GM12878 (cell line): ENCODE results near the gene LDLR. TPM values are rescaled to one million over a fixed set of nuclear protein-coding genes. Genes with fewer than 3 reads are reported as not detected.

Experiments
- ATAC-seq: fragments of 200-7000 bp; cut with Tn5 transposase; 3 replicates; pipeline ENCODE4 v1.9.1; 2020; ENCODE audit warnings: mild to moderate bottlenecking, moderate library complexity
- BruUV-seq: library from RNA; stranded (reverse); fragments of 400-500 nt; replicated peaks from 2 replicates; lab custom pipeline; 2021; lab: Mats Ljungman, UMichigan
- CTCF ChIA-PET: fragments of 300-600 bp; sonication (Branson Sonifier 250); formaldehyde crosslinking; extraction: SDS; loops from one replicate; lab custom pipeline; 2021; ENCODE audit warnings: inconsistent platforms; lab: Yijun Ruan, JAX
- POLR2A ChIA-PET: fragments of 350-600 bp; formaldehyde crosslinking; extraction: SDS; loops from one replicate; lab custom pipeline; 2021; ENCODE audit warnings: inconsistent platforms; lab: Charles Lee
- RAD21 ChIA-PET: fragments of 300-600 bp; sonication (Branson Sonifier 250); formaldehyde crosslinking; loops from one replicate; lab custom pipeline; 2023; ENCODE audit warnings: antibody characterized with exemption; ENCODE audit not compliant: unreplicated experiment; lab: Charles Lee
- SMC1A ChIA-PET: fragments of 300-600 bp; sonication (Branson Sonifier 250); formaldehyde crosslinking; loops from one replicate; lab custom pipeline; 2023; ENCODE audit not compliant: unreplicated experiment, uncharacterized antibody; lab: Charles Lee
- DNase-seq: peaks from one replicate; pipeline ENCODE4 v3.0.0-alpha.2; 2011; ENCODE audit warnings: low read depth, low spot score
- FAIRE-seq: peaks from 3 replicates; lab custom pipeline; 2011; peaks lifted over from hg19 to GRCh38; lab: Jason Lieb, UNC
- H2AFZ ChIP-seq: 2 replicates; pipeline ENCODE4 v1.6.0; 2011; ENCODE audit warnings: low read depth, low read length, control low read depth; ENCODE audit not compliant: control insufficient read depth
- H3K27ac ChIP-seq: 2 replicates; pipeline ENCODE4 v1.5.1; 2011; ENCODE audit warnings: control low read depth; ENCODE audit not compliant: control insufficient read depth, insufficient read depth
- H3K27me3 ChIP-seq, 2 experiments: replicated peaks in 1 of 2; 2 replicates each; pipeline versions ENCODE4 v1.6.0 to v1.6.1; 2011; ENCODE audit warnings: low read length in 1 of 2; ENCODE audit not compliant: control insufficient read depth in 2 of 2, insufficient read depth in 2 of 2
- H3K36me3 ChIP-seq, 2 experiments: 2 replicates each; pipeline ENCODE4 v1.5.1; 2011; ENCODE audit warnings: low read length in 1 of 2; ENCODE audit not compliant: control insufficient read depth in 2 of 2, insufficient read depth in 2 of 2
- H3K4me1 ChIP-seq: 2 replicates; pipeline ENCODE4 v1.6.1; 2011; ENCODE audit warnings: mild to moderate bottlenecking, low read length, moderate library complexity, mixed read lengths; ENCODE audit not compliant: control insufficient read depth, insufficient read depth
- H3K4me2 ChIP-seq: 2 replicates; pipeline ENCODE4 v1.6.0; 2011; ENCODE audit warnings: control low read depth; ENCODE audit not compliant: control insufficient read depth, insufficient read depth
- H3K4me3 ChIP-seq: fragments of 200-600 bp; sonication (generic); 2 replicates; pipeline ENCODE4 v1.5.1; 2016
- H3K79me2 ChIP-seq: 2 replicates; pipeline ENCODE4 v1.6.0; 2011; ENCODE audit warnings: low read length; ENCODE audit not compliant: control insufficient read depth, insufficient read depth
- H3K9ac ChIP-seq: 2 replicates; pipeline ENCODE4 v1.8.0; 2011; ENCODE audit warnings: low read length, control low read depth, mixed read lengths; ENCODE audit not compliant: control insufficient read depth, insufficient read depth
- H3K9me3 ChIP-seq: replicated peaks from 3 replicates; pipeline ENCODE4 v1.5.1; 2011; ENCODE audit warnings: mild to moderate bottlenecking, low read length; ENCODE audit not compliant: control insufficient read depth, insufficient read depth
- H4K20me1 ChIP-seq: 2 replicates; pipeline ENCODE4 v1.6.0; 2011; ENCODE audit not compliant: control insufficient read depth, insufficient read depth
- CBFB ChIP-seq: IDR thresholded peaks from 2 replicates; pipeline ENCODE4 v1.6.1; 2016; ENCODE audit warnings: antibody characterized with exemption, low read depth
- CHD1 ChIP-seq: IDR thresholded peaks from 2 replicates; pipeline ENCODE4 v1.6.1; 2012; ENCODE audit warnings: low read depth, low read length, improper control_type of control experiment
- NFXL1 ChIP-seq: fragments of 450-650 bp; IDR thresholded peaks from 2 replicates; pipeline ENCODE4 v1.6.1; 2017; ENCODE audit warnings: antibody characterized with exemption, mild to moderate bottlenecking, borderline replicate concordance
- NFYB ChIP-seq: IDR thresholded peaks from 2 replicates; pipeline ENCODE4 v1.6.1; 2011; ENCODE audit warnings: low read depth, mild to moderate bottlenecking, low read length, improper control_type of control experiment, moderate library complexity; ENCODE audit not compliant: insufficient read depth
- NR2F1 ChIP-seq: fragments of 450-650 bp; conservative IDR thresholded peaks from 2 replicates; pipeline ENCODE4 v1.6.1; 2017; ENCODE audit warnings: mild to moderate bottlenecking
- PAX5 ChIP-seq: IDR thresholded peaks from 2 replicates; pipeline ENCODE4 v1.6.1; 2011; ENCODE audit warnings: low read depth, low read length, borderline replicate concordance
- PML ChIP-seq: IDR thresholded peaks from 2 replicates; pipeline ENCODE4 v1.6.1; 2012; ENCODE audit warnings: low read length, inconsistent platforms
- POLR2A ChIP-seq: IDR thresholded peaks from 2 replicates; pipeline ENCODE4 v1.6.1; 2011; ENCODE audit warnings: low read depth, mild to moderate bottlenecking, low read length
- RCOR1 ChIP-seq: conservative IDR thresholded peaks from 2 replicates; pipeline ENCODE4 v1.6.1; 2012; ENCODE audit warnings: low read depth, low read length, improper control_type of control experiment
- SIX5 ChIP-seq: IDR thresholded peaks from 2 replicates; pipeline ENCODE4 v1.6.1; 2011; ENCODE audit warnings: mild to moderate bottlenecking, low read depth, low read length, moderate library complexity; ENCODE audit not compliant: severe bottlenecking
- SMARCA5 ChIP-seq: fragments of 450-650 bp; IDR thresholded peaks from 2 replicates; pipeline ENCODE4 v1.6.1; 2017; ENCODE audit warnings: mild to moderate bottlenecking
- SREBF1 ChIP-seq: IDR thresholded peaks from 2 replicates; pipeline ENCODE4 v1.6.1; 2012; ENCODE audit warnings: mild to moderate bottlenecking, low read length
- SRF ChIP-seq, 2 experiments: IDR thresholded peaks; 2 replicates each; pipeline ENCODE4 v1.6.1; 2011; ENCODE audit warnings: low read depth in 2 of 2, low read length in 2 of 2, mild to moderate bottlenecking in 1 of 2, moderate library complexity in 1 of 2
- TCF7 ChIP-seq: IDR thresholded peaks from 2 replicates; pipeline ENCODE4 v1.6.1; 2014; ENCODE audit warnings: antibody characterized with exemption, borderline replicate concordance
- ZNF384 ChIP-seq: IDR thresholded peaks from 2 replicates; pipeline ENCODE4 v1.6.1; 2012; ENCODE audit warnings: low read depth, mild to moderate bottlenecking, low read length, improper control_type of control experiment, borderline replicate concordance
- ZSCAN29 ChIP-seq: fragments of 450-650 bp; IDR thresholded peaks from 2 replicates; pipeline ENCODE4 v1.6.1; 2017; ENCODE audit warnings: mild to moderate bottlenecking, moderate library complexity
- WGBS: methylation state at CpG from one replicate; pipeline ENCODE4 v1.1.6; 2016; ENCODE audit warnings: low lambda C conversion rate; ENCODE audit not compliant: insufficient replicate concordance, insufficient coverage; ENCODE audit errors: missing lambda C conversion rate; 5-methylcytosine and 5-hydroxymethylcytosine counted together
- in situ Hi-C: fragments of 300-500 bp; cut with MboI; formaldehyde crosslinking; loops from 9 replicates; pipeline ENCODE4 v1.14.3; 2018; ENCODE audit warnings: mixed read lengths
- intact Hi-C: fragments of 100-400 bp; cut with micrococcal nuclease; formaldehyde crosslinking; loops from one replicate; pipeline ENCODE4 v1.14.2; 2022; ENCODE audit not compliant: unreplicated experiment
- polyA plus RNA-seq, 11 experiments: library from polyadenylated mRNA; depleted of rRNA in 4 of 11; unstranded in 6 of 11; stranded (reverse) in 5 of 11; fragments of >200 nt; fragmentation: Nextera tagmentation in 4 of 11; fragmentation: Illumina TruSeq in 1 of 11; extraction: Ambion mirVana in 4 of 11; extraction: Trizol in 1 of 11; gene quantifications; 1 replicate in 1 of 11; 2 replicates in 10 of 11; pipeline versions ENCODE4 v1.2.1 to v1.2.3, GENCODE V29; 2011 to 2016; ENCODE audit warnings: inconsistent platforms in 2 of 11, missing spikeins in 2 of 11, low read depth in 1 of 11
- total RNA-seq, 4 experiments: library from RNA; depleted of rRNA in 3 of 4; stranded (reverse); fragments of >200 nt in 3 of 4; fragmentation: Illumina TruSeq in 1 of 4; extraction: Trizol in 1 of 4; gene quantifications; 2 replicates each; pipeline versions ENCODE4 v1.2.1 to v1.2.3, GENCODE V29; 2013 to 2021

LDLR gene
- total and polyA plus RNA-seq, 10 of the 15 experiments (the other 5 are each of a cell fraction or from before 2014, with no cell fraction given), result 11.3 to 59.2 (median 27.3) TPM

DNA sequence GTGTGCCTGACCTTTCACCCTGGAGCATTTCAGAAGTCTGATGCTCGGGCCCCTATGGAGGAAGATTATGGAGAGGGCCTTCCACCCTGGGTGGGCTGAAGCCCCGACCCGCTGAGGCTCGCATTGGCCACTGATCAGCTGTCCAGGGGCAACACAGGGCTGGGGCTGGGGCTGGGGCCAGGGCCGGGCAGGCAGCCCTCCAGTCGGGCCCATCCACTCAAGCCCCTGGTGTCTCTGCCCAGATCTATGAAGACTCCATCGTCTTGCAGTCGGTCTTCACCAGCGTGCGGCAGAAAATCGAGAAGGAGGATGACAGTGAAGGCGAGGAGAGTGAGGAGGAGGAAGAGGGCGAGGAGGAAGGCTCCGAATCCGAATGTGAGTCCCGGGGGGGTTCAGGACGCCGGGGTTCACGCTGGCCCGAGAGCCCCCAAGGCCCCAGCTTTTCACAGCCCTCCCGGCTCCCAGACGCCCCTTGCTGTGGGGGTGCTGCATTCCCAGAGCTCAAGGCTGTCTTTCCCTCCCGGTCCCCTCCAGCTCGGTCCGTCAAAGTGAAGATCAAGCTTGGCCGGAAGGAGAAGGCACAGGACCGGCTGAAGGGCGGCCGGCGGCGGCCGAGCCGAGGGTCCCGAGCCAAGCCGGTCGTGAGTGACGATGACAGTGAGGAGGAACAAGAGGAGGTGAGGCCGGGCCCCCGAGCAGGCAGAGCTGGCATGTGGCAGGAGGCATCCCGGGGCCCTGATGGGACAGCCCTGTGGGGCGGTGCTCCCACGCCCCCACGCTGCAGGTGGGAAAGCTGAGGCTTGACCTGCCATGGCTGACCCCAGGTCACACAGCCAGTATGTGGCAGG is 29.5 kb upstream of the LDLR start:
- Histone ChIP-seq H3K4me3 (no peak overlapping the region), H3K9ac (no peak overlapping the region), H3K4me1 (no peaks in the 10 kb centered on the region), H3K27me3 (no peaks in the 10 kb centered on the region), H4K20me1 (no peaks in the 10 kb centered on the region), H3K4me2 (no peak overlapping the region), H3K9me3 (no peaks in the 10 kb centered on the region), H2AFZ (no peak overlapping the region), H3K36me3 (peaks cover 4 to 18% of the 10 kb centered on the region in 2 experiments; a peak in 3 of 4 replicates), H3K27ac (no peak overlapping the region), H3K79me2 (no peaks in the 10 kb centered on the region)
- intact Hi-C loops (no loop called here), in situ Hi-C loops (no loop called here)
- TF ChIP-seq CHD1, result no peak
- no peak for TF ChIP-seq RCOR1
- TF ChIP-seq SMARCA5, result no peak
- TF ChIP-seq PAX5, result no peak
- no peak for TF ChIP-seq SREBF1
- TF ChIP-seq SRF (IDR thresholded peaks at IDR 0.05; ENCODE audit: low read depth in 2 of 2, low read length in 2 of 2), result no peak
- TF ChIP-seq ZSCAN29, result no peak
- no peak for TF ChIP-seq CBFB
- no peak for TF ChIP-seq POLR2A
- no peak for TF ChIP-seq NFYB
- TF ChIP-seq NR2F1, result no peak
- no peak for TF ChIP-seq PML
- no peak for TF ChIP-seq NFXL1
- TF ChIP-seq SIX5, result no peak
- no peak for TF ChIP-seq TCF7
- TF ChIP-seq ZNF384, result no peak
- no peak for ATAC-seq
- ChIA-PET RAD21 (no interaction called here), CTCF (interaction anchor here (0.8 kb wide), 1 partner anchor 118 kb away, joined by 3 read pairs; no protein-coding TSS in a partner anchor), POLR2A (no interaction called here), SMC1A (interaction anchor here (0.5 kb wide), 1 partner anchor 392 kb away, joined by 4 read pairs; no protein-coding TSS in a partner anchor)
- no TSS peak for BruUV-seq
- 97% methylated on average over 39 of the region's 43 CpGs for WGBS
- FAIRE-seq, result no peak
- no peak for DNase-seq
